Fibroblast of pulmonary artery (primary cell): ENCODE data around the gene KCNH1.

Experiments
- DNase-seq: peaks from one replicate; pipeline ENCODE4 v3.0.0-alpha.2; 2010; ENCODE audit warnings: low read depth
- H3K4me3 ChIP-seq: replicated peaks from 2 replicates; pipeline ENCODE4 v1.5.1; 2011; ENCODE audit warnings: low read depth, mild to moderate bottlenecking, control low read depth, low read length, moderate library complexity
- TF ChIP-seq, protein P1 (sequence below): IDR thresholded peaks from 2 replicates; pipeline ENCODE4 v1.5.1; 2011; ENCODE audit warnings: mild to moderate bottlenecking, control low read depth, low read length, inconsistent platforms; ENCODE audit errors: missing control alignments

KCNH1 gene

DNA sequence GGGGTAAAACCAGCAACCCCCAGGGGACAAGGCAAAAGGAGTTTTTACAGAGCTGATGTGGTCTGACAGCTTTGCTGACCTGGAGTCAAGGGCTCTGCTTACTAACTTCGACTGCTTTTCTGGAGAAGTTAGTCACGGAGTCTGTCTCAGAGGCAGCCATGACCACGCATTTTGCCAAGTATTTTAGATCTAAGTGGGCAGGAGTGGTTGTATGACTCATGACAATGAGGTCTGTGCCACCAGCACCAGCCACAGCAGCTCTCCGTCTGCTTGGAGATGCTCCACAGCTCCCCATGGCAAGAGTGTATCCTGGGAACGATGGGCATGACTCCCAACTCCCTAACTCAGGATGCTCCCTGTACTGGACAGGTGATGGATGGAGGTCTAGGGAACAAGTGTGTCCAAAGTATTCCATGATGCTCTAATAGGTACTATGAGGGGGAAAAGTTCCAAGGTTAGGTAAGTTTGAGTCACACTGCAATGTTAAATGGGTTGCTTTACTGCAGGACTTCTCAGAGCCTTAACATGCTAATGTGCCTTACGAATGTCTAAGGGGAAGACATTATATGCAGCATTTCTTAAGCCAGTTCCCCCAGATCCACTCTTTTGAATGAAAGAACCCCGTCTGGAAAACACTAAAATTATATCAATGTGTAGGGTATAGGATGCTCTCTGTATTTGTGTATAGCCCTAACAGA lies 446.2 kb downstream of the KCNH1 start:
- no peak overlapping the region for H3K4me3 ChIP-seq
- no peak for DNase-seq
- TF ChIP-seq, protein P1, sequence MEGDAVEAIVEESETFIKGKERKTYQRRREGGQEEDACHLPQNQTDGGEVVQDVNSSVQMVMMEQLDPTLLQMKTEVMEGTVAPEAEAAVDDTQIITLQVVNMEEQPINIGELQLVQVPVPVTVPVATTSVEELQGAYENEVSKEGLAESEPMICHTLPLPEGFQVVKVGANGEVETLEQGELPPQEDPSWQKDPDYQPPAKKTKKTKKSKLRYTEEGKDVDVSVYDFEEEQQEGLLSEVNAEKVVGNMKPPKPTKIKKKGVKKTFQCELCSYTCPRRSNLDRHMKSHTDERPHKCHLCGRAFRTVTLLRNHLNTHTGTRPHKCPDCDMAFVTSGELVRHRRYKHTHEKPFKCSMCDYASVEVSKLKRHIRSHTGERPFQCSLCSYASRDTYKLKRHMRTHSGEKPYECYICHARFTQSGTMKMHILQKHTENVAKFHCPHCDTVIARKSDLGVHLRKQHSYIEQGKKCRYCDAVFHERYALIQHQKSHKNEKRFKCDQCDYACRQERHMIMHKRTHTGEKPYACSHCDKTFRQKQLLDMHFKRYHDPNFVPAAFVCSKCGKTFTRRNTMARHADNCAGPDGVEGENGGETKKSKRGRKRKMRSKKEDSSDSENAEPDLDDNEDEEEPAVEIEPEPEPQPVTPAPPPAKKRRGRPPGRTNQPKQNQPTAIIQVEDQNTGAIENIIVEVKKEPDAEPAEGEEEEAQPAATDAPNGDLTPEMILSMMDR, result no peak

DNA sequence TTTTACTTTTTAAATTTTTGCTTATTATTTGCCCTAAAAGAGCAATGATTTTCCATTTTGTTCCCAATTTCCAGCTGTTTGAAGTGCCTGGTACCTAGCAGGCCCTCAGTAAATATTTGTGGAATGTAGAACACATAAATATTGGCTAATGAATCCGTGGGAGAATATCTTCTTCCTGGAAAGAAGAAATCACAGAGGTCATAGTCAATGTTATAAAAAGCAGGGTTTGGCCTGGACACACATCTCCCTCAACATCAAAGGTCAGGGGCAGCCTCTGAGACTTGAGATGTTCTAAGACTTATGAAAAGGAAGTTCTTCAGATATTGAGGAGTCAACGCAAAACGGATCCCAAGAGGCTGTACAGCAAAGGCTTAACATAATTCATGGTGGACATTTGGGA lies 447.1 kb downstream of the KCNH1 start:
- H3K4me3 ChIP-seq, result no peak overlapping the region
- no peak for DNase-seq
- TF ChIP-seq, protein P1, result no peak

DNA sequence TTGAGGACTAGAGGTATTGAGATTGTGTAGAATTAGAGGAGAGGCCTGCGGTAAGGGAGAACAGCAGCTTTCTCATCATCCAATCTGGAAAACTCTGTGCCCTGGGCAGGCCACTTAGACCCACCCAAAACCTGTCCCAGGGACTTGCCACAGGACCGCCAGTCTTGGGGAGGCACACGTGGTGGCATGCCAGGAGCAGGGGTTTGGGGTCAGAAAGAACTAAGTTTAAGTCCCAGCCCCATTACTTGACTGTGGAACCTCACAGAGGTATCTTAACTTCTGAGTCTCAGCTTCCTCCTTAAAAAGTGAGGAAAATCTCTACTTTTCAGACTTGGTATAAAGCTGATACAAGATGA lies 448.7 kb downstream of the KCNH1 start:
- TF ChIP-seq, protein P1, result no peak
- no peak overlapping the region for H3K4me3 ChIP-seq
- no peak for DNase-seq

DNA sequence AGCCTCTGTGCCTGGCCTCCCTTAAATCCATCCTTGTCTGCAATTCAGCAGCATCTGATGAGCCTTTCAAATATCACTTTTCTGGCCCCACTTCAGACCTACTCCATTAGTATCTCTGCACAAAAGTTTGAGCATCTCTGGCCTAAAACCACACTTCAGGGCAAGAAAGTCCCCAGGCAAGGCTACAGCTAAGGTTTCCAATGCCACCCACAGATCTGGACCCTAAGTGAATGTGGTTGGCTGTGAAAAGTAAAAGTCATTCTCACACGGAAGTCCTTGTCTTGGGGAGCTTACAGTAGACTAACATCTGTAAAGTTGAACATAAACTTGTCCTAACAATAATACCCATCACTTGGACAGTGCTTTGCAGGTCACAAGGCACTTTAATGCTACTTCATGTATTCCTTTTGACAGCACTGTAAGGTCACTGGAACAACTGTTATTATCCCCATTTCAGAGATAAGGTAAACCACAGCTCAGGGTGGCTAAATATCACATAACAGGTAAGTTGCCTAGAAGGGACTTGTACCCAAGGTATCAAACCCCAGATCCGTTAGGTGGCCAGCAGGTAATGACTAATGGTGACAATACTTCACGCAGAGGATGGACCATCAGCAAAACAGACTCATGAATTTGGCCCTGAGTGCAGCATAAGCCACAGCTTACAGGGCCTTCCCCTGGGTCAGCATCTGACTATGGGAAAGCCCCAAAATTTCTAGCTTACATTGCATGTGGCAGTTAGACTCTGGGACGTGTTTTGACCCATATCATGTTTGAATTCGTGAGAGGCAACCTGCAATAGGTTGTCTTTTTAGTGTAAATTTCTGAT lies 449.3 kb downstream of the KCNH1 start:
- no peak overlapping the region for H3K4me3 ChIP-seq
- TF ChIP-seq, protein P1, result no peak
- no peak for DNase-seq

DNA sequence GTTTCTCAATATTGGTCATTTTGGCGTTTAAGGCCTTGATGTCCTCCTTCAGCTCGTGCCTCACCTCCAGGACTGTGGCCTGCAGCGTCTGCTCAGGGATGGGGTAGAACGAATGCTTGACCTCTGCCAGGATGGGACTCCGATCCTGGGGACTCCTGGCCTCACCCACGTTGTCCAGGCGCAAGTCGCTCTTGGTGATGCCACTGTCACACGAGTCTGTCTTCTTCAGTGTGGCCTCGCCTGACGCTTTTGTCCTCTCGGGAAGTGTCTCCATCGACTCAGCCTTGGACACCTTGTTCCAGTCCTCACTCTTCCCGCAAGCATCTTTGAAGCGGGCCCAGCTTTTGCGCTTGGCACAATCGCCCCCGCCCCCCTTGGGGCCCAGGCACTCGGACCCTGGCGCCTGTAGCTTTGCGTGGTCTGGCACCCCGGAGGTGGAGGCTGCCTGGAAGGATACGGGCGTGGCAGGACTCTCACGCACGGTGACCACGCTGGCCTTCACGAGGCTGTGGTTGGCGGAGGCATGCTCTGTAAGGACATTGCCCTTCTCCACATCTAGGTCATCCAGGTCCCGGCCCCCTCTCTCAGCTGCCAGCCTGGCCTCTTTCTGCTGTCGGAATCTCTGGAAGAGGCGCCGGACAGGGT lies 450.4 kb downstream of the KCNH1 start:
- DNase-seq, result no peak
- TF ChIP-seq, protein P1, result no peak

GRCh38 chr1:210681158-210681557 lies 452.8 kb downstream of the KCNH1 start:
- TF ChIP-seq, protein P1, result no peak
- H3K4me3 ChIP-seq, result no peak overlapping the region
- DNase-seq, result no peak

More for the DNA sequence above, 450.4 kb downstream of the KCNH1 start:
- H3K4me3 ChIP-seq, result no peak overlapping the region
